Spleen (tissue), 11 donors: Measurements from ENCODE around the gene C4B. TPM values are rescaled to one million over a fixed set of nuclear protein-coding genes. Genes with fewer than 3 reads are reported as not detected.
"Not testable (repeated sequence)": the region's sequence is repeated elsewhere in the genome, so short reads cannot be mapped to it uniquely, and the experiment has no call there.

Source experiments
- DNase-seq: peaks from one replicate; pipeline ENCODE4 v3.0.0-alpha.2; 2020
- H3K27ac ChIP-seq, 8 donors: fragments of 200-600 bp; sonication (generic) in 7 of 8; 1 replicate in 4 of 8; 2 replicates in 4 of 8; pipeline versions ENCODE4 v1.5.0 to v1.8.0; 2016 to 2021; ENCODE audit warnings: inconsistent platforms in 4 of 8, mild to moderate bottlenecking in 4 of 8, moderate library complexity in 1 of 8
- H3K27me3 ChIP-seq, 7 donors: fragments of 200-600 bp; sonication (generic) in 6 of 7; replicated peaks in 1 of 7; 1 replicate in 4 of 7; 2 replicates in 3 of 7; pipeline versions ENCODE4 v1.5.0 to v1.8.0; 2016 to 2021; ENCODE audit warnings: inconsistent platforms in 3 of 7, mild to moderate bottlenecking in 1 of 7
- H3K36me3 ChIP-seq, 6 donors: fragments of 200-600 bp; sonication (generic) in 5 of 6; 1 replicate in 4 of 6; 2 replicates in 2 of 6; pipeline versions ENCODE4 v1.5.0 to v1.8.0; 2016 to 2021; ENCODE audit warnings: inconsistent platforms in 2 of 6
- H3K4me1 ChIP-seq, 6 donors: fragments of 200-600 bp; sonication (generic) in 5 of 6; 1 replicate in 3 of 6; 2 replicates in 3 of 6; pipeline versions ENCODE4 v1.5.0 to v1.8.0; 2016 to 2021; ENCODE audit warnings: inconsistent platforms in 3 of 6
- H3K4me3 ChIP-seq, 8 donors: fragments of 200-600 bp; sonication (generic) in 7 of 8; 1 replicate in 4 of 8; 2 replicates in 4 of 8; pipeline versions ENCODE4 v1.5.0 to v1.8.0; 2016 to 2021; ENCODE audit warnings: inconsistent platforms in 4 of 8, mild to moderate bottlenecking in 4 of 8, moderate library complexity in 2 of 8
- H3K9me3 ChIP-seq, 8 donors: fragments of 200-600 bp; sonication (generic) in 7 of 8; 1 replicate in 4 of 8; 2 replicates in 4 of 8; pipeline versions ENCODE4 v1.5.0 to v1.8.0; 2016 to 2021; ENCODE audit warnings: inconsistent platforms in 4 of 8
- CTCF ChIP-seq, 11 experiments: fragments of 200-600 bp in 7 of 11; fragments of 450-650 bp in 4 of 11; sonication (generic) in 4 of 11; IDR thresholded peaks in 8 of 11; conservative IDR thresholded peaks in 3 of 11; 1 replicate in 7 of 11; 2 replicates in 4 of 11; pipeline versions ENCODE4 v1.4.0 to v1.8.0; 2016 to 2021; ENCODE audit warnings: antibody characterized with exemption in 11 of 11, inconsistent platforms in 4 of 11, mild to moderate bottlenecking in 1 of 11
- POLR2A ChIP-seq, 3 donors: fragments of 450-650 bp; IDR thresholded peaks; one replicate each; pipeline ENCODE4 v1.5.1; 2017; ENCODE audit warnings: antibody characterized with exemption in 3 of 3, mild to moderate bottlenecking in 1 of 3
- POLR2AphosphoS5 ChIP-seq, 3 donors: sonication (generic); formaldehyde crosslinking; IDR thresholded peaks; one replicate each; pipeline ENCODE4 v1.5.1; 2017; ENCODE audit warnings: antibody characterized with exemption in 3 of 3
- WGBS, 5 donors: extraction: QIAGEN DNeasy Blood & Tissue Kit in 3 of 5; methylation state at CpG; one replicate each; pipeline versions ENCODE4 v1.1.5 to v1.1.7; 2013 to 2018; 5-methylcytosine and 5-hydroxymethylcytosine counted together
- intact Hi-C: fragments of 100-400 bp; cut with DNase I; formaldehyde crosslinking; loops from one replicate; pipeline ENCODE4 v1.15.0; 2023; ENCODE audit warnings: low total_unique reads
- polyA plus RNA-seq, 3 donors: library from polyadenylated mRNA; stranded (reverse); fragments of 200-250 nt; gene quantifications; one replicate each; pipeline ENCODE4 v1.2.1, GENCODE V29; 2013
- total RNA-seq, 7 donors: library from RNA; depleted of rRNA in 3 of 7; stranded (reverse); fragments of >200 nt in 3 of 7; fragmentation: NEBNext Ultra II Directional in 4 of 7; extraction: Animal tissue kit (Norgen Biotek cat#: 25700) in 4 of 7; gene quantifications; one replicate each; pipeline versions ENCODE4 v1.1.0 to v1.2.1, GENCODE V29; 2016 to 2021
- donor health status: healthy with polysubstance abuse.
- donor health status: DM: no; HTN: no; CAD: no; lungs with moderate emphysema.
- donor health status: DM: no; HTN: no; CAD: no.
- donor health status: Bipolar disorder and iron deficiency.
- donor health status: healthy.
- donor health status: DM: no; HTN: no; CAD: no.
- donor health status: DM: yes; HTN: yes; CAD: no.

The C4B gene
- total and polyA plus RNA-seq, 10 donors = 57.8 to 308 (median 103) TPM

GRCh38 chr6:32064706-32065105, 50.1 kb downstream of the C4B start:
- Histone ChIP-seq H3K9me3 (no peaks in the 10 kb centered on the region), H3K27ac (no peak overlapping the region), H3K36me3 (peaks cover 0 to 92% (median 11%) of the 10 kb centered on the region in 6 donors), H3K27me3 (no peaks in the 10 kb centered on the region), H3K4me3 (no peak overlapping the region), H3K4me1 (no peaks in the 10 kb centered on the region)
- no peak for TF ChIP-seq POLR2AphosphoS5 (IDR thresholded peaks at IDR 0.05)
- no peak for TF ChIP-seq POLR2A (IDR thresholded peaks at IDR 0.05)
- no peak for TF ChIP-seq CTCF (IDR thresholded peaks at IDR 0.05 in 8 of 11, conservative IDR thresholded peaks at IDR 0.05 in 3 of 11)
- 85 to 95% (median 93%) methylated on average over 14 of the region's 14 CpGs for WGBS, 5 donors
- intact Hi-C loops = no loop called here
- DNase-seq = no peak

GRCh38 chr6:32067521-32067920, 52.9 kb downstream of the C4B start:
- H3K27ac ChIP-seq, H3K27me3 ChIP-seq, H3K4me1 ChIP-seq, DNase-seq, H3K4me3 ChIP-seq, intact Hi-C loops, H3K9me3 ChIP-seq: not testable (repeated sequence)
- 88 to 95% (median 90%) methylated on average over 15 to 19 of the region's 19 CpGs for WGBS, 5 donors
- H3K36me3 ChIP-seq = peaks cover 0 to 92% (median 11%) of the 10 kb centered on the region in 6 donors

GRCh38 chr6:32068315-32068714, 53.7 kb downstream of the C4B start:
- H3K27ac ChIP-seq, H3K27me3 ChIP-seq, H3K4me3 ChIP-seq, H3K4me1 ChIP-seq, intact Hi-C loops, DNase-seq, H3K9me3 ChIP-seq: not testable (repeated sequence)
- H3K36me3 ChIP-seq = peaks cover 0 to 92% (median 12%) of the 10 kb centered on the region in 6 donors
- WGBS, 5 donors = 86 to 92% (median 87%) methylated on average over 6 to 13 of the region's 13 CpGs

GRCh38 chr6:32068867-32069266, 54.3 kb downstream of the C4B start:
- Histone ChIP-seq H3K4me3 (no peak overlapping the region), H3K36me3 (peaks cover 0 to 92% (median 15%) of the 10 kb centered on the region in 6 donors)
- no peak for DNase-seq

GRCh38 chr6:32069460-32069859, 54.9 kb downstream of the C4B start:
- no peaks in the 10 kb centered on the region for H3K4me1 ChIP-seq
- intact Hi-C loops = no loop called here
- DNase-seq = no peak
- 87 to 95% (median 89%) methylated on average over 17 of the region's 17 CpGs for WGBS, 5 donors
- H3K27ac ChIP-seq = no peak overlapping the region
- no peaks in the 10 kb centered on the region for H3K27me3 ChIP-seq
- no peak overlapping the region for H3K4me3 ChIP-seq
- TF ChIP-seq POLR2A (IDR thresholded peaks at IDR 0.05) (no peak), CTCF (IDR thresholded peaks at IDR 0.05 in 8 of 11, conservative IDR thresholded peaks at IDR 0.05 in 3 of 11) (no peak), POLR2AphosphoS5 (IDR thresholded peaks at IDR 0.05) (no peak)
- peaks cover 0 to 92% (median 14%) of the 10 kb centered on the region in 6 donors for H3K36me3 ChIP-seq
- no peaks in the 10 kb centered on the region for H3K9me3 ChIP-seq

More at GRCh38 chr6:32068867-32069266, 54.3 kb downstream of the C4B start:
- TF ChIP-seq CTCF (IDR thresholded peaks at IDR 0.05 in 8 of 11, conservative IDR thresholded peaks at IDR 0.05 in 3 of 11) (no peak), POLR2AphosphoS5 (IDR thresholded peaks at IDR 0.05) (no peak), POLR2A (IDR thresholded peaks at IDR 0.05) (no peak)
- intact Hi-C loops = no loop called here
- Histone ChIP-seq H3K27ac (no peak overlapping the region), H3K4me1 (no peaks in the 10 kb centered on the region), H3K9me3 (no peaks in the 10 kb centered on the region), H3K27me3 (no peaks in the 10 kb centered on the region)
- 83 to 93% (median 90%) methylated on average over 11 to 14 of the region's 14 CpGs for WGBS, 5 donors
